A673 (cell line): ENCODE results near the gene LRRC66. TPM values are rescaled to one million over a fixed set of nuclear protein-coding genes. Genes with fewer than 3 reads are reported as not detected.

Experiments used
- BruUV-seq: library from RNA; stranded (reverse); fragments of 400-500 nt; replicated peaks from 2 replicates; lab custom pipeline; 2021; lab: Mats Ljungman, UMichigan
- CTCF ChIA-PET: fragments of 300-600 bp; sonication (Branson Sonifier 250); formaldehyde crosslinking; loops from one replicate; lab custom pipeline; 2022; ENCODE audit warnings: antibody characterized with exemption; lab: Charles Lee
- POLR2A ChIA-PET: fragments of 300-600 bp; sonication (Branson Sonifier 250); formaldehyde crosslinking; loops from one replicate; lab custom pipeline; 2022; ENCODE audit warnings: antibody characterized with exemption; ENCODE audit not compliant: low non-redundant PET; lab: Charles Lee
- DNase-seq: peaks from one replicate; pipeline ENCODE4 v3.0.0-alpha.2; 2015; ENCODE audit warnings: low spot score
- H3K27ac ChIP-seq: fragments of 200-600 bp; sonication (generic); 2 replicates; pipeline ENCODE4 v1.5.1; 2016; ENCODE audit warnings: mixed run types, low read depth, mild to moderate bottlenecking, mixed read lengths, antibody characterized with exemption, low read length; ENCODE audit not compliant: poor library complexity, severe bottlenecking
- H3K27me3 ChIP-seq: fragments of 200-600 bp; sonication (generic); replicated peaks from 2 replicates; pipeline ENCODE4 v1.6.1; 2017; ENCODE audit warnings: mixed run types, low read depth, mild to moderate bottlenecking, mixed read lengths, antibody characterized with exemption, low read length; ENCODE audit not compliant: insufficient read depth, poor library complexity
- H3K36me3 ChIP-seq: fragments of 200-600 bp; sonication (generic); 2 replicates; pipeline ENCODE4 v1.6.1; 2016; ENCODE audit warnings: mixed run types, mild to moderate bottlenecking, mixed read lengths, antibody characterized with exemption, low read length; ENCODE audit not compliant: insufficient read depth, poor library complexity, severe bottlenecking
- H3K4me1 ChIP-seq: fragments of 200-600 bp; sonication (generic); 2 replicates; pipeline ENCODE4 v1.6.1; 2017; ENCODE audit warnings: mixed run types, mild to moderate bottlenecking, mixed read lengths, antibody characterized with exemption, low read length; ENCODE audit not compliant: insufficient read depth, poor library complexity, severe bottlenecking
- H3K4me3 ChIP-seq: fragments of 200-600 bp; sonication (generic); 2 replicates; pipeline ENCODE4 v1.5.1; 2016; ENCODE audit warnings: low read depth, mixed run types, mild to moderate bottlenecking, mixed read lengths, low read length; ENCODE audit not compliant: poor library complexity, severe bottlenecking
- H3K9me3 ChIP-seq: fragments of 200-600 bp; sonication (generic); 2 replicates; pipeline ENCODE4 v1.6.1; 2016; ENCODE audit warnings: mixed run types, low read depth, mild to moderate bottlenecking, mixed read lengths, antibody characterized with exemption, low read length; ENCODE audit not compliant: poor library complexity, severe bottlenecking
- EZH2 ChIP-seq: fragments of 200-600 bp; sonication (generic); IDR thresholded peaks from 2 replicates; pipeline ENCODE4 v1.6.1; 2017; ENCODE audit warnings: borderline replicate concordance, low read depth, mild to moderate bottlenecking, mixed read lengths, antibody characterized with exemption, low read length; ENCODE audit not compliant: poor library complexity, severe bottlenecking
- intact Hi-C: fragments of 100-400 bp; cut with micrococcal nuclease; formaldehyde crosslinking; loops from one replicate; pipeline ENCODE4 v1.10.0; 2022; ENCODE audit not compliant: unreplicated experiment
- total RNA-seq: library from RNA; stranded (reverse); gene quantifications from 2 replicates; pipeline ENCODE4 v1.2.3, GENCODE V29; 2021
- TF ChIP-seq, protein P1 (sequence below): fragments of 300-800, 200-600 bp; sonication (generic); conservative IDR thresholded peaks from 2 replicates; pipeline ENCODE4 v1.5.1; 2017; ENCODE audit warnings: low read depth, mild to moderate bottlenecking, antibody characterized with exemption, low read length, moderate library complexity, mixed read lengths

Gene LRRC66
- total RNA-seq, 1 experiment from 2014 or later, result not detected

DNA sequence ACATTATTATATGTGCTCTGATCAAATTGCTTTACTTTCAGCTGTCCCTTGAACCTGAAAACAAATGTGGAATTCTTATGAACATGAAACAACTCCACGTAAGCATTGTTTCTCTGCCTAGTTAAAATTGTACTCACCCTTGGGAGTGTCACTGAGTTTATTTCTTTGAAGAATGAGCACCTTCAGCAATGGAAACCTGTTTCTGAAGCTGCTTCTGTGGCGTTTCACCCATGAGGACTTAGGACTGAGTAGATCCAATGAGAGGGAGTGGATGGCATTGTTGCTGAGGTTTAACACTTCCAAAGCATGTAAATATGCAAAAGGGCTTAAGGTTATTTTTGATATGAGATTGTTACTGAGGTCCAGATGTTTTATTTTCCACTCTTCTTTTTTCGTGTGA lies 3.2 kb downstream of the LRRC66 start:
- TF ChIP-seq, protein P1, sequence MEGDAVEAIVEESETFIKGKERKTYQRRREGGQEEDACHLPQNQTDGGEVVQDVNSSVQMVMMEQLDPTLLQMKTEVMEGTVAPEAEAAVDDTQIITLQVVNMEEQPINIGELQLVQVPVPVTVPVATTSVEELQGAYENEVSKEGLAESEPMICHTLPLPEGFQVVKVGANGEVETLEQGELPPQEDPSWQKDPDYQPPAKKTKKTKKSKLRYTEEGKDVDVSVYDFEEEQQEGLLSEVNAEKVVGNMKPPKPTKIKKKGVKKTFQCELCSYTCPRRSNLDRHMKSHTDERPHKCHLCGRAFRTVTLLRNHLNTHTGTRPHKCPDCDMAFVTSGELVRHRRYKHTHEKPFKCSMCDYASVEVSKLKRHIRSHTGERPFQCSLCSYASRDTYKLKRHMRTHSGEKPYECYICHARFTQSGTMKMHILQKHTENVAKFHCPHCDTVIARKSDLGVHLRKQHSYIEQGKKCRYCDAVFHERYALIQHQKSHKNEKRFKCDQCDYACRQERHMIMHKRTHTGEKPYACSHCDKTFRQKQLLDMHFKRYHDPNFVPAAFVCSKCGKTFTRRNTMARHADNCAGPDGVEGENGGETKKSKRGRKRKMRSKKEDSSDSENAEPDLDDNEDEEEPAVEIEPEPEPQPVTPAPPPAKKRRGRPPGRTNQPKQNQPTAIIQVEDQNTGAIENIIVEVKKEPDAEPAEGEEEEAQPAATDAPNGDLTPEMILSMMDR, result no peak
- no peak for TF ChIP-seq EZH2
- H3K9me3 ChIP-seq, result no peaks in the 10 kb centered on the region
- H3K27ac ChIP-seq, result no peak overlapping the region
- no peaks in the 10 kb centered on the region for H3K4me1 ChIP-seq
- no peaks in the 10 kb centered on the region for H3K36me3 ChIP-seq
- no peak for DNase-seq
- POLR2A ChIA-PET, result no interaction called here
- no peaks in the 10 kb centered on the region for H3K27me3 ChIP-seq
- intact Hi-C loops, result loop anchor here (5.0 kb wide), 1 partner anchor 120 kb away; no protein-coding TSS in a partner anchor
- no TSS peak for BruUV-seq
- no peak overlapping the region for H3K4me3 ChIP-seq
- CTCF ChIA-PET, result no interaction called here

DNA sequence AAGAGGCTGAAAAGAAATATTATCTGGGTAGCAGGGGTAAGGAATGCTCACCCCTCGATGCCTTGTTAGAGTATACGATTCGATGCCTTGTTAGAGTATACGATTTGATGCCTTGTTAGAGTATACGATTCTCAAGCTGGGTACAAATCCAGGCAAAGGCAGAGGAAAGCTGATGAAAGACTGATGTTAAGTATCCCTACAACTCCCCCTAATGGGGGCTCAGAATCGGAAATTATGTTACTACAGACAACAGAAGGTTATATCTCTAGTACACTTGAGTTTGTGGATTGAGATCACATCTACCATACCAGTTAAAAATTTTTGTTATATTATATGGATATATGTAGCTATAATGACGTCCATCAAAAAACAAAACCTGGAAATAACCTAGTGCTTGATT lies 4.8 kb downstream of the LRRC66 start:
- peak; percentile 1 for DNase-seq
- no TSS peak for BruUV-seq
- H3K36me3 ChIP-seq, result no peaks in the 10 kb centered on the region
- H3K27ac ChIP-seq, result no peak overlapping the region
- no peaks in the 10 kb centered on the region for H3K9me3 ChIP-seq
- POLR2A ChIA-PET, result no interaction called here
- H3K4me3 ChIP-seq, result no peak overlapping the region
- no peak for TF ChIP-seq EZH2
- TF ChIP-seq, protein P1, result peak; percentile 28; the same call in 1 of the 2 replicates
- H3K27me3 ChIP-seq, result no peaks in the 10 kb centered on the region
- no peaks in the 10 kb centered on the region for H3K4me1 ChIP-seq
- intact Hi-C loops, result loop anchor here (5.0 kb wide), 1 partner anchor 118 kb away; no protein-coding TSS in a partner anchor
- CTCF ChIA-PET, result no interaction called here

DNA sequence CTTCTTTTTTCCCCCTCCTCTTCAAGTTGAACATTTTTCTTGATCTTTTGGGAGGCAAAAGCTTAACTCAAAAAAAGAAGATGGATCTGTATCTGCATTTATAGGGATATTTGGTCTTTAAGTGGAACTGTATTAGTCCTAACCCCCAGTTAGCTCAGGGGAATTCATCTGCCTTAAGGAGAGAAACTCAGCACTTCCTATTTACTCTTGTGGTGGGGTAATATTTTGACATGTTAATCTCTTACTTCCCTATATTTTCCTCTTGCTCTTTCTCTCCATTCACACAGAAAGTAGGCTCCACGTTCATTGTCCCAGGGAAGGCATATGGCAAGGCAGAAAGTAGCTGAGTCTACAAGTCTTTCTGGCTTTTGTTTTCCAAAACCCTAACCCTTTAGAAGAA lies 5.3 kb downstream of the LRRC66 start:
- POLR2A ChIA-PET, result no interaction called here
- Histone ChIP-seq H3K4me3 (no peak overlapping the region), H3K9me3 (no peaks in the 10 kb centered on the region), H3K4me1 (no peaks in the 10 kb centered on the region), H3K36me3 (no peaks in the 10 kb centered on the region), H3K27ac (no peak overlapping the region), H3K27me3 (no peaks in the 10 kb centered on the region)
- no peak for TF ChIP-seq EZH2
- TF ChIP-seq, protein P1, result no peak
- DNase-seq, result no peak
- BruUV-seq, result no TSS peak
- intact Hi-C loops, result loop anchor here (5.0 kb wide), 1 partner anchor 118 kb away; no protein-coding TSS in a partner anchor
- CTCF ChIA-PET, result no interaction called here
